Activated CD4-positive, alpha-beta T cell treated with anti-CD3 and anti-CD28 coated beads, Interleukin-10, Interleukin-2, amounts not matched to agents 100 ng/mL and 50 ng/mL, durations not matched to agents 16 hours and 8 hours (primary cell): ENCODE results near the gene SGIP1.

ENCODE experiments used
- DNase-seq: peaks from one replicate; pipeline ENCODE4 v3.0.0-alpha.2; 2020

SGIP1 gene

DNA sequence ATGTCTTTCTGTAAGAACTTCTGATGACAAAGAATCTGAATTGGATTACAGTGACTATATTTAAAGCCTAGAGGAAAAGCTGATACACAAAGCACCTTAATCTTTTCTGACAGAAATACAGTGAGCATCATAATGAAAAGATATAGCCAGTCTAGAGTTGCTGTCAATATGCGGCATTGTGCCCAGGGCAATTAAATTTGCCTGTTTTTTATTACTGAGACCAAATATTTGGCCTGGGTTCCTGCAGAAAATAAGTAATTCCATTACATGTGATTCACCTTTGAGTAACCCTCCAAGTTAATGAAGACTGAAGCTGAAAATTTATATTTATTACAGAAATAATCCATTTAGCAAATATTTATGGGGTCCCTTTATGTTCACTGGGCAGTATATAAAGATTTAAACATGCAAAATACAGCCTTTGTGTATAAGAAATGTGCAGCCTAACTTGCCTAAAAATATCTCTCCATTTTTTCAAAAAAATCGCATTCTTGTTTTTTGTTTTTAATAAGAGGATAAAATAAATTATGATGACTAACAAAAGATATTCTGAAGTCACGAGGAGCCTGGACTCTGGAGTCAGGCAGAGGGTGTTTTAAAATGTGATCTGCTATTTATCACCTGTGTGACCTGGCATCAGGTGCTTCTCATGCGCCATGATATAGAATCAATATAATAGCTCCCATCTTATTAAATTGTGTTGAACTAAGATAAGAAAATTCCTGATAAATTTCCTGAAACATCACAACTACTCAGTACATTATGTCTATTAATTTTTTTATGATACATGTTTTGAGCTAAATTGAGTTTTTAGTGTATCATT lies 83.6 kb downstream of the SGIP1 start:
- DNase-seq = no peak

DNA sequence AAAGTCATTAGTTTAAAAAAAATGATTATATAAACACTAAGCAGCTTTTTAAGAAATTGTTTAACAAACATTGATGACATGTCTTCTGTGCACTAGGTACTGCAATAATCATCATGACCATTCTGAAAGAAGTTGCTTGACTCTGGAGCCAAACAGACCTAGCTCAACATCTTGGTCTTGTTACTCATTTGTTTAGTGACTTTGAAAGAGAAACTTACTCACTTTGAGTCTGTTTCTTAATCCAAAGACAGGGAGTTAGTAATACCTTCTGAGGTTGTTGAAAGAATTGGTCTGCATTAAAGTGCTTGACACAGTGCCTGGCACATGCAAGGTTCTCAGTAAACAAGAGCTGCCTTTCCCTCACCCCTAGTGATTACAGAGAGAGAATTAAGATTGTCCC lies 84.4 kb downstream of the SGIP1 start:
- peak; percentile 37 for DNase-seq

DNA sequence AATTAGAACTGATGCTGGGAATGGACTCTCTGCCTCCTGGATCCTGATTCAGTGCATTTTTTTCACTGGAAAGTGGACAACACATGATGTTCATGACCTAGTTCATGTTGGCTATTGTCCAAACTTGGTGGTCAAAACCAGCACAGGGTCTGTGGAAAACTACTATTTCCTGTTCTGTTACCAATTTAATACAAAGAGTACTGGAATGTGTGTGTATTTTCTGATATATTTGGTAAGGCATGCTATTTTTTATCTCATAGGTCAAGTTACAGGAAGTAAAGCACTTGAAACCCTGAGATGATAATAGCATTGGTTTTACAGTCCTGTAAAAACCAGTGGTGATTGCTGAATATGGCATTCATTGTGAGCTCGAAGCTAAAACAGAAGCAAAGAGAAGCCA lies 89.9 kb downstream of the SGIP1 start:
- no peak for DNase-seq

DNA sequence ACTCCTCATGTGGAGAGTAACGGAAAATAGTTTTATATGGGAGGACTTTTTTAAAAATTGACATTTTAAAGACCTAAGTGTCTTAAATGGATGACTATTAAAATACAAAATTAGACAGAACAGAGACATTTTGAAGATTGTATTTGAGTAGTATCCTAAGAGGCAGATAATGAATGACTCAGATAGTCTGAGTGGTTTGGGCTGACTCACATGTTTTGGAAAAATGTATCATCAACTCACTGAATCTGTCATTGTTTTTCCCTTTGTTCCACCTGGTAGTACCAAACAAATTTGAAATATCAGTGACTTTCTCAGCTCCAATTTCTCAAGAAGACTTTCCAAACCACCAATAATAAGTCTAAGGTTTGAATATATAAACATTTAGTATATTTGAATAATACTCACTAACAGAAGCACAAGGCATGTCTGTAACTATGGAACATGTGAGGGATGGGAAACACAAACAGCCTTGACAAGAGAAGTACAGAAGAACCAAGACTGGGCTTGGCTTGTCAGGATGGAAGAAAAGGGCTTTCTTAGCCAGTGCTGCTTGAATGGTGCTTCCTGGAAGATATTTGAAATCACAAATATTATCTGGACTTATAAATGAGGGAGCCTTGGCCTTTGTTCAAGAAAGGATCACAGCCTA lies 90.6 kb downstream of the SGIP1 start:
- DNase-seq = peak; percentile 61

DNA sequence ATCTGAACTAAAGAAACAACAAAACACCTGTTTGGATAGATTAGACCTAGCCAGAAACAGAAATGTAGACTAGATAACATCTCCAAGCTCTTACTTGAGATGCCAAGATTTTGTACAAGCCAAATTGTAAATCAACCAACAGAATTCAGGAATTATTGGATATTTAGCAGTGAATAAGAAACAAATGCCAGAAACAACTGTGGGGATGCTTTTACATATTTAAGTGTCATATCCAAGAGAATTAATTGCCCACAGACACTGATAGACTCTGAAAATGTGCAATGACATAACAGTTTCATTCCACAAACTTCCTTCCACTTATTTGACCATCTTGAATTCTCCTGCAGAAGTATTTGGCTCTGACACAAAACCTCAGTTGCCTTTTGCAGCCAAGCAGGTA lies 92.3 kb downstream of the SGIP1 start:
- no peak for DNase-seq

DNA sequence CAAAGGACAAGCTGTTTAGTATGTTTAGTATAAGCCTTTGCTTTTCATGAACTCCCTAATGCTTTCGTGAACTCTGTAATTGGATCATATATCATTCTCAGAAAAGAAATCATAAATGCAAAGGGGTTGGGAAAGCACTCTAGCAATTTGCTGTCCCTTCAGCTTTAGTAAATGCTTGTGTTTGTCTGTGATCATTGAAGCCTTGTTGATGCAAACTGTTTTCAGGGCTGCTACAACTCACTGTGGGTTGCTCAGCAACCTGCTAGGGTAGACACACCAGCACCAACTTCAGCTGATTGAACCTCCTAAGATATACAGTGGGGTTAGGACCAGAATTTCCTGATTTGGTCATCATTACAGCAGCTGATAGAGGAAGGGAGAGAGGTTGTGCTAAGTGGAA lies 95.0 kb downstream of the SGIP1 start:
- no peak for DNase-seq

DNA sequence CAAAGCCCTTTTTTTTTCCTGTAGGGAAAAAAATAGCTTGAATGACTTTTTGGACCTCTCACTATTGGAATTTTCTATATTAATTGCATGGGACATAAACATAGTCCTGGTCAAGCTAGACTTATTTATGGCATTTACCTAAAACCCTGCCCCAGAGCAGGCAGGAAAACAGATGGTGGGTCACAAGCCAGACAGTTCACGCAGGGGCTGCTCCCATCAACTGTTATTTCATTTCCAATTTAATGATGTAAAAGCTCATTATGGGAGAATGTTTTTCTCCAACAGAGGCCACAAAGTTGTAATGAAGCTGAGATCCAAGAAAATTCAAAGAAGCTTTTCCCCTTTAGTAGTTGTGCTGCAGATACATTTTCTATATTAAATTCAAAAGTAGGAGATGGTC lies 99.2 kb downstream of the SGIP1 start:
- DNase-seq = no peak

DNA sequence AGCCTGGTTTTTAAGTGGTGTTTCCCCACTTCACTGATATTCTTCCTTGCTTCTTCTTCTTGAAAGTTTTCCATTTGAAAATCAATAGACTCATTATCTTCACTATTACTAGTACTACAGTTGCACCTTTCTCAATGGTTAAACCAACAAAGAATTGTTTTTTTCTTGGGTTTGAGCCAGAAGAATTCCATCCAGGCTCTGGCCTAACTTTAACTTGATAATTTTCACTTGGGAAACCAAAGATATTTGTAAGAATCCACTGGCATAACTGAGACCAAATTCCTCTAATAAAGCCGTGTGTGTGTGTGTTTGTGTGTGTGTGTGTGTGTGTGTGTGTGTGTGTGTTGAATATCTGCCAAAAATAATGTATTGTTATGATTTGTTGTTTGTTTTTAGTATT lies 103.2 kb downstream of the SGIP1 start:
- no peak for DNase-seq

DNA sequence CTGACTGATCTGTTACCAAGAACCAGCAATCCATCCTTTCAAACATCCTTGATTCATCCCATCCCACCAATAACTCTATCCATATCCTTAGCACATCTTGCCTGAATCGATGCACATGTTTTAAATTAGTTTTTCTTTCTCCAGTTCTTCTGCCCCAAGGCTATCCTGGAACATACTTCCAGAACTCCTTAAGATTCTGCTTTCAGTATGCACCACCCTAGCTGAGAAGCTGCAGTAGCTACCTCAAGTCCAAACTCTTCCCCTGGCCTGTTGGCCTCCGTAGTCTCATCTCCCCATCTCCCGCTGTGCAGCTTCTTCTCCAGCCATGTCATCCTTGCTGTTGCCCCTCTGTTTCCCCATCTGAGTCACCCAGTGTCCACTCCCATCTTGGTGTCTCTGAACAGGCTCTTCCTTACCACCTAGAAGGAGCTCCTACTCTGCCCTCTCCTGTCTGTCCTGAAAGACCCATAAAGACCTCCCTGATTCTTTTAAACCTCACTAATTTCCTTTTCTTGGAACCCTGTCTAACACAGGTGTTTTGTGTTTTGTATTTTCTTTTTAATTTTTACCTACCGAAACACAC lies 108.0 kb downstream of the SGIP1 start:
- DNase-seq = no peak

DNA sequence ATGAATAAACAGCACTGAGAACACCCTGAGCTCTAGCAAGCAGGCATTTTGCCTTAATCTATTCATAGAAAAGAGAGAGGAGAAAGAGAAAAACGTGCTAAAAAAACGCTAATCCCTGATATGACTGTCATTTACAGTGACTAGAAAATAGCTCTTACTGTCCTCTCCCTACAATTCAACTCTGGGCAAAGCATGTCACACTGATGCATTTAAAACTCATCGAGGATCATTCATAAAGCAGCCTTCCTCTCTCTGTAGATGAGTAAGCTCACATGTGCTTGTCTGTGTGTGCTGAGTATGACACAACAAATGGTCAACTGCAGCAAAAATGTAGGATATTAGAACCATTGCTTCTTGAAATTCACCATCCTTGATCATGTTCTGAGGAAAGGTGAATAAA lies 109.0 kb downstream of the SGIP1 start:
- DNase-seq = no peak

DNA sequence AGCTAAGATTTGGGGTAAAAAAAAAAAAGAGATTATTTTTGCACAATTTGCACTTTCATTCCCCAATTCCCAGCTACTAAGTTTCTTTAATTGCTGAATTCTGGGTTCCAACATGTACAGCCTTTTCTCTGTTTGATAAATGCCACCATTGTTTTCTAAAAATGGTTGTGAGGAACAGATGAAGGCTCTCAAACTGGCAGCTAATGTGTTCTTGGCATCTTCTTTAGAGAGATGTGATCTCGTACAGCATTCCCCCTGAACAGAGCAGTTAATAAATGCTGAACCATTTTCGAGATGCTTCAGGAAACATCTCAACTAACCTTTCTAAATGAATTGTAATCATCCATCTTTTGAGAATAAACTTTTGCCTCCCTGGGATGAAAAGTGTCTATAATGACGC lies 110.4 kb downstream of the SGIP1 start:
- DNase-seq = no peak

DNA sequence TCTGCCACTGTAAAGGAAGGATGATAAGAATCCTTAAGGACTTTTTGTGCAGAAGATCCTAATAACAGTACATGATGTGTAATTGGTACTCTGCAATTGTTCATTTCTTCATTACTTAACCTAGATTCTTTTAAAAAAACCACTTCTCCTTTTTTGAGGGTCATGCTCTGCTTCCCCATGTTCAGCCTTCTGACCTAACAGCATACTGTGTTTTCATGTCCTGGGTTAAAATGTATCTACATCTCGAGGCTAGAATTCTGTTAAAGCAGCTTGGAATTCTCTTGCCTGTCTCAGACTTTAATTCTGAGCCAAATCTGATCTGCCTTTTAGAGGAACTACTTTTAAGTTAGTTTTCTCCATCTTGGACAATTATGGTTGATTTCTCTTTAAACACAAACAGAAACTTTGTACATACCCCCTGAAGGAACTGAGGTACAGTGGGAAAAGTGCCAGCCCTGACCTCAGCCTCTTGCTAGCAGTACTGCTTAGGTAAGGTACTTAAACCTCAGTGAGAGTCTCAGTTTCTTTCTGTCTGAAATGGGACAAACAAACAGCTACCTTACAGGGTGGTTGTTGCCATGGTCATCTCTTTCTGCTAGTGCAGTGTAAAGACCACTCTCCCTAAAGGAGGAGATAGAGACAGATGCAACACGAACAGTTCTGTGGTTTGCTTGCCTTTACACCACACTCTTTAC lies 115.1 kb downstream of the SGIP1 start:
- DNase-seq = no peak

DNA sequence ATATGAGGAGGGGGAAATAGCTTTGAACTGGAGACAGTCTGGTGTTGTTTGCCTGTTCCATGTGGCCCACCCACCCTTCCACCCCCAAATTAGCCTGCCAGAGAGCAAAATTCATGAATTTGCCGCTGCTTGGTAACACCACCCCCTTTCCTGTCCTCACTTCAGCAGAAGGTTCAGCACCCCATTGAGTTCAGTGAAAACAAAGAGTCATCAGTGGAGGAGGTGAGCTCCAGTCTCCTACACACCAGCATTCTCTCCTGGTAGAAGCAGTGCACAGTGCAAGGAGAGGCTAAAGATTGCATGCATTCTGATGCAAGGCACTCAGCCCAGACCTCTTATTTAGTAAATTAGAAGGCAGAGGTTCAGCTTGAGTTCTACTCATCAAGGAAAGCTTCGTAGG lies 118.6 kb downstream of the SGIP1 start:
- no peak for DNase-seq

DNA sequence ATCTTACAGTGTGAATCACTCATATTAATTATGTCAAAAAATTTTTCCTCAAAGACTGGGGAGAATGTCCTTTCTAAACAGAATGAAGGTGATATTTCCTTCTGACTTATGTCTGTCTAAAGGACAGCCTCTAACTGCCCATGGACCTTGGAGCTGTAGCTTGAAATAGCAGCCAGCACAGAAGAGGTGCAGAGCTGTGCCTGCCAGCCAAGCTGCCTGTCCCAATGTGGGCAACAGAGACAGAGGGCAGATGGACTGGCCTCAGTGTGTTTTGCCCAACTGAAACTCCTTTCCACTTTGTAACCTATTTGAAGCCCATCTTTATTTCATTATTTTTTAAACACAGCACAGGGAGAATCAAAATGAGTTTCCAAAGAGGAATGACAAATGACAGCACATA lies 120.7 kb downstream of the SGIP1 start:
- DNase-seq = no peak

DNA sequence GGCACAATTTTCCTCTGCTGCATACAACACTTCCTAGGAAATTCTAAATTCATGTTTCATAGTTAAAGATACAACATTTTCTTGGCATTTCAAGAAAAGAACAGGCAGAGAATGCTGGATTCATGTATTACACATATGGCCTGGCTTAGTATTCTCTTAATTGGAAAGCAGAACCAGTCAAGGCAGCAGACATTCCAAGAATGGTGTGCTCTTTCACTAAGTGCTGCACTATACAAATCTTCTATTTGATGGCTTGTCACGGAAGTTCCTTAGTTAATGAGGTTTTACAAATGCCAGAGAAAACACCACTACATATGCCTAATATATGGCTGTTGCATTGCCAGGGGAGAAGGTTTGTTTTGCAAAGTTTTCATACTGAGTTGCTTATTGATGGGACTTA lies 137.5 kb downstream of the SGIP1 start:
- no peak for DNase-seq

DNA sequence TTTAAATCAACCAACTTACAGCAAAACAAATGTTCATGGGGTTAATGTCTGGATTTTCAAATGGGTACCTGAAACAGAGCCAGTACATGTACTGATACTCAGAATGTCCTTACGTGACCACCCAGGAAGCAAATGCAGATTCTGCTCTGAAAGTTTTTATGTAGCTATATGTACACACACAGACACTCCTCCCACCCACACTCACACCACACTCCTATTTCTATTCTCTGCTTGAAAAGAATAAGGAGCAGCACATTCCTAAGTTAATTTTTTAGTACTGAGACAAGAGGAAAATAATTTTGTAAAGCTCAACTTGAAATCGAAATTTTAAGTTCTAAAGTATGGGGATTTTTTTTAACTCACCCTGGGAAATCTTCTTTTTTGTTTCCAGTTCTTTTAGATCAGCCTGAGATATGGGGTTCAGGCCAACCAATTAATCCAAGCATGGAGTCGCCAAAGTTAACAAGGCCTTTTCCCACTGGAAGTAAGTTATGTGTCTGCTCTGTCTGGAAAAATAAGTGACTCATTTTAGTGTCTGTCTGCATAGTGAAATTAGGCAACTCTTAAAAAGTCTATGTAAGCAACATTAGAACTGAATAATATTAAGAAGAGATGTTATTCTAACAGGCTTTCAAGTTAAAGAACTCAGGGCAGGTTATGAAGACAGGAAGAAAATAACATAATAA lies 142.8 kb downstream of the SGIP1 start:
- DNase-seq = no peak

DNA sequence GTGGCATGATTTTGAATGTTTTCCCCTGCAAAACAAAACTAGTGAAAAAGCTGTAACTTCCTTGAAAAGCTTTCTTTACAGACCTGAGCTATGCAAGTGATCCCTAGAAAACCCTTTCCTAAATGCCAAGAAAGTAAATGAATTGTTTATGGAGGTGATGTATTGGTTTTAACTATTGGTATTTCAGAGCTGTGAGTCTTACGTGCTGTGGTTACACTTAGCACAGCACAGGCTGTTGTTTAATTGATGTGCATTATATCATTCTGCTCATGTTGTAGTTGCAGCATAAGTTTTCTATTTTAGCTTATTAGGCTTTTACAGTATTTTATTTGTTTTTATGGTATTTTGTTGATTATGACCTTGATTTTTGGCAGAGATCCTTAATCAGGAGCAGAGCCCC lies 144.2 kb downstream of the SGIP1 start:
- no peak for DNase-seq

DNA sequence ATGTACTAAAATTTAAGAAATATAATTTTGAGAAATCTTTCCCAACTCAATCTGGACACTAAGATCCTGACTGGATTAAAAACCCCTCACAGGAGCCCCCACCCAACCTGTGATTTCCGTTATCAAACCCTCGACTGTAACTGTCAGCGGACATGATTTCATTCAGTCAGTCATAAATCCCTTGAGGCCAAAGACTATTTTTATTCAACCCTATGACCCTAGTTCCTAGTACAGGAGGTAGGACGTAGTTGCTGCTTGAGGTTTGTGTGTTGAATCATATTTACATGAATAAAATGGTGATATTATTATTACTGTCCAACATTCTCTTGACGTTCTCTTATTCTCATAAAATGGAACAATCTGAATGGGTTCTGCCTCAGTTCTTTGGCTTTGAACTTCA lies 145.2 kb downstream of the SGIP1 start:
- DNase-seq = no peak

DNA sequence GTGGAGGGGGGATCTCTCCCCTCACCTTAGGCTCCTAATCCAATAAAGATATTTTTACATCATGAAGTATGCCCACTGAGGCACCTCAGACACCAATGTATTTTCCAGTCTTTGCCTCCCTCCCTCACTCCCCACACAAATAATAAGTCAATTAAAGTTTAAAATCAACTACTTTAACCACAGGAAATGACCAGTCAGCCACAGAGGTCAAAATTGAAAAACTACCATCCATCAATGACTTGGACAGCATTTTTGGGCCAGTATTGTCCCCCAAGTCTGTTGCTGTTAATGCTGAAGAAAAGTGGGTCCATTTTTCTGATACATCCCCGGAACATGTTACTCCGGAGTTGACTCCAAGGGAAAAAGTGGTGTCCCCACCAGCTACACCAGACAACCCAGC lies 147.7 kb downstream of the SGIP1 start:
- no peak for DNase-seq

DNA sequence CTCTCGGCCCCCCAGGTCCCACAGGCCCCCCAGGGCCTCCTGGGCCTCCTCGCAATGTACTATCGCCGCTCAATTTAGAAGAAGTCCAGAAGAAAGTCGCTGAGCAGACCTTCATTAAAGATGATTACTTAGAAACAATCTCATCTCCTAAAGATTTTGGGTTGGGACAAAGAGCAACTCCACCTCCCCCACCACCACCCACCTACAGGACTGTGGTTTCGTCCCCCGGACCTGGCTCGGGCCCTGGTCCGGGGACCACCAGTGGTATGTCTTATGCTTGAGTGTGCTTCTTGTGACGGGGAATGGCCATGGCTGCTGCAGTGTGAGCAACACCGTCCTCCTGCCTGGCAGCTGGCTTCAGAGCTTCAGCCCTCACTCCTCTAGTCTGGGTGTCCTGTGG lies 148.2 kb downstream of the SGIP1 start:
- no peak for DNase-seq

DNA sequence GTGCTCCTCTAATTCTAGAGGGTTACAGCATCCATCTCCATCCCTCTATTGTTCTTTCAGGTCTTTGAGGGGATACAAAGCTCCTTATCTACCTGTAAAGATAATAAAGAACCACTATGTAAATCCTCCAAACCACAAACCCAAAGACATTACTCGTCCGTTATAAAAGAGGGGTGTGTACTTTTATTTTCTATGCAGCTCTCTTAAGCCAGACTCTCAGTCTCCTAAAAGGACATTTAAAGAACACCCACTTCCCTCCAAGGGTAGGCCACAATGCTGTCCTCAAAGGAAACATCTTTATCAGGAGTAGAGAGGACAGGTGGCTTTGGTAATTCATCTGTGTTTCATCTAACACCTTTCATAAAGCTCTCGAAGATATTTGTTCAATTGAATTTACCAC lies 150.4 kb downstream of the SGIP1 start:
- no peak for DNase-seq

DNA sequence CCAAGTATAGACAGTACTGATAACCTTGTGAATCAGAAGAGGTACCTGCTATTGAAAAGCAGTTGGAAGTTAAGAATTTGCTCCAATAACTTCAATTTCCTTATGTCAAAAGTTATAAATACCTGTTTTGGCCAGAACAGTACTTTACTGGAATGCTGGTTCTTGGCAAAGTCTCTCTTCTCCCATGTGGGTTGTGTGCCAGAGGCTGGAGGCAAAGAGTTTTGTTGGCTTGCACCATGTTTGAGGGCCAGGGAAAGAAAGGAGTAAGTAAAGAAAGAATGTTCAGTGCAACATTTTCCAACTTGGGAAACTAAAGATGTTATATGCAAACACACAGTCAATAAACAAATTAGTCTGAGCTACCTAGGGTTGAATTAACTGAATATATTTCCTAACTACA lies 151.3 kb downstream of the SGIP1 start:
- no peak for DNase-seq

DNA sequence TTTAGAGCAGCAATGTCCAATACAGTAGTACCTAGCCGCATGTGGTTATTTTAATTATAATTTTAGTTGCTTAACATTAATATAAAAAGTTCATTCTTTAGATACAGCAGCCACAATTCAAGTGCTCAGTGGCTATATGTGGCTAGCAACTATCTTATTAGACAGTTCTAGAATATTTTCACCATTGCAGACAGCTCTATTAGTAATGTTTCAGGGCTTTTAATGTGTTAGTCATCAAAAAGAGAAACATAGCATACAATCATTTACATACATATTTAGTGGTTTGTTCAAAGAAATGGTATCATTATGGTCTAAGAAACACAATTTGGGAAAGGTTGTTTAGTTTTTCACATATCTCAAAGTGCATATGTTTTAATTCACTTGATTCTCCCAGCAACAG lies 151.7 kb downstream of the SGIP1 start:
- DNase-seq = no peak
